HCT116 (cell line): ENCODE data around the gene RBM38.

Experiments used
- EGR1 ChIP-seq: IDR thresholded peaks from 2 replicates; pipeline ENCODE4 v1.6.1; 2012; ENCODE audit warnings: low read depth
- POLR2A ChIP-seq: IDR thresholded peaks from 2 replicates; pipeline ENCODE4 v1.7.0; 2011; ENCODE audit warnings: borderline replicate concordance; ENCODE audit not compliant: insufficient read depth, insufficient read length; ENCODE audit errors: extremely low read depth
- SP1 ChIP-seq: IDR thresholded peaks from 2 replicates; pipeline ENCODE4 v1.6.1; 2012; ENCODE audit warnings: low read depth
- TF ChIP-seq, protein P1 (sequence below), 3 experiments: fragments of 200-600 bp in 1 of 3; sonication (generic) in 1 of 3; IDR thresholded peaks in 2 of 3; conservative IDR thresholded peaks in 1 of 3; 2 replicates each; pipeline ENCODE4 v1.5.1; 2012 to 2017; ENCODE audit warnings: low read depth in 2 of 3, low read length in 2 of 3, antibody characterized with exemption in 1 of 3, borderline replicate concordance in 1 of 3, control low read depth in 1 of 3, mild to moderate bottlenecking in 1 of 3, mixed read lengths in 1 of 3, mixed run types in 1 of 3, moderate library complexity in 1 of 3; ENCODE audit not compliant: insufficient read depth in 1 of 3
- TF ChIP-seq, protein P2 (sequence below): IDR thresholded peaks from 2 replicates; pipeline ENCODE4 v1.6.1; 2012

DNA sequence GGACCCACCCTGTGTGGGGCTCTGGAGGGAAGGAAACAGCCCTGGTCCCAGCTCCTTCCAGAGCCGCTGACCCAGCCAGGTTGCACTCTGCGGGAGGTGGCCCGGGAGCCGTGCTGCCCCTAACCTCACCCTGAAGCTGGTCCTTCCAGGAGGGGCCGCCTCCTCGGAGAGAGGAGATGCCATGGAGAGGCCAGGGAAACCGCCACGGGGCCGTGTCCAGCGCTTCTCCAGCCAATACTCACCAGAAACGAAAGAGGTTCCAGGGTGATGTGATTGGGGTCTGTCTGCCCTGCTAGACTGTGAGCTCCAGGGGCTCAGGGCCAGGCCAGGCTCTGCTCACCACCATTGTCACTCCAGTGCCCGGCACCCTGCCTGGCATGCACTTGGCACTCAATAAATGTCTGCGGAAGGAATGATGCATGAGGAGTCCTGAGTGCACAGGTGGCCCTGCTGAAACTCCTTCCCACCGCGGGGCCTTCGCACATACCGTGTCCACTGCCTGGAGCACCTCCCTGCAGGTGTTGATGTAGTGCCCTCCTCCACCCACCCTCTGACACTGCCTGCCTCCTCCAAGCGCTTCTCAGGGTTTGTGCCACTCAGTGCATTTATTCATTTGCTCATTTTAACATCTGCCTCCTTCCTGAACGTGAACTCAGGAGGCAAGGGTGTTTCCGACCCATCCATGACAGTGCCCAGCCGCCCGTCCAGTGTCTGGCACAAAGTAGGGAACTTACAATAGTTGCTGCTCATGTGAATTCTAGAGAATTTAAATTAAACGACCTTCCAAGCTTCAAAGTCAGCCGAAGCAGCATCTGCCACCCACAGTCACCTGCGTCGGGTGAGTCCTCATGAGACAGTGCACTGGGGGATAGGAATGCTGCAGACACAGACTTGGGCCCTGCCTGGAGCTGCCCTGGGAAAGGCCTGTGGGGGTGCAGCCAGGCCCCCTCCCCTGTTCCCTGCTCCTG lies 30.3 kb downstream of the RBM38 start:
- no peak for TF ChIP-seq SP1
- no peak for TF ChIP-seq EGR1
- TF ChIP-seq, protein P1, sequence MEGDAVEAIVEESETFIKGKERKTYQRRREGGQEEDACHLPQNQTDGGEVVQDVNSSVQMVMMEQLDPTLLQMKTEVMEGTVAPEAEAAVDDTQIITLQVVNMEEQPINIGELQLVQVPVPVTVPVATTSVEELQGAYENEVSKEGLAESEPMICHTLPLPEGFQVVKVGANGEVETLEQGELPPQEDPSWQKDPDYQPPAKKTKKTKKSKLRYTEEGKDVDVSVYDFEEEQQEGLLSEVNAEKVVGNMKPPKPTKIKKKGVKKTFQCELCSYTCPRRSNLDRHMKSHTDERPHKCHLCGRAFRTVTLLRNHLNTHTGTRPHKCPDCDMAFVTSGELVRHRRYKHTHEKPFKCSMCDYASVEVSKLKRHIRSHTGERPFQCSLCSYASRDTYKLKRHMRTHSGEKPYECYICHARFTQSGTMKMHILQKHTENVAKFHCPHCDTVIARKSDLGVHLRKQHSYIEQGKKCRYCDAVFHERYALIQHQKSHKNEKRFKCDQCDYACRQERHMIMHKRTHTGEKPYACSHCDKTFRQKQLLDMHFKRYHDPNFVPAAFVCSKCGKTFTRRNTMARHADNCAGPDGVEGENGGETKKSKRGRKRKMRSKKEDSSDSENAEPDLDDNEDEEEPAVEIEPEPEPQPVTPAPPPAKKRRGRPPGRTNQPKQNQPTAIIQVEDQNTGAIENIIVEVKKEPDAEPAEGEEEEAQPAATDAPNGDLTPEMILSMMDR (IDR thresholded peaks at IDR 0.05 in 2 of 3, conservative IDR thresholded peaks at IDR 0.05 in 1 of 3; ENCODE audit: borderline replicate concordance in 1 of 3, insufficient read depth in 1 of 3, low read depth in 2 of 3, low read length in 2 of 3), result no peak
- TF ChIP-seq POLR2A, result no peak
- TF ChIP-seq, protein P2, sequence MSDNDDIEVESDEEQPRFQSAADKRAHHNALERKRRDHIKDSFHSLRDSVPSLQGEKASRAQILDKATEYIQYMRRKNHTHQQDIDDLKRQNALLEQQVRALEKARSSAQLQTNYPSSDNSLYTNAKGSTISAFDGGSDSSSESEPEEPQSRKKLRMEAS, result no peak
